ENCODE measurements around the gene GLRA1. TPM values are rescaled to one million over a fixed set of nuclear protein-coding genes. Genes with fewer than 3 reads are reported as not detected.

Gene GLRA1
- total RNA-seq, 4 donors from 2014 or later = not detected

DNA sequence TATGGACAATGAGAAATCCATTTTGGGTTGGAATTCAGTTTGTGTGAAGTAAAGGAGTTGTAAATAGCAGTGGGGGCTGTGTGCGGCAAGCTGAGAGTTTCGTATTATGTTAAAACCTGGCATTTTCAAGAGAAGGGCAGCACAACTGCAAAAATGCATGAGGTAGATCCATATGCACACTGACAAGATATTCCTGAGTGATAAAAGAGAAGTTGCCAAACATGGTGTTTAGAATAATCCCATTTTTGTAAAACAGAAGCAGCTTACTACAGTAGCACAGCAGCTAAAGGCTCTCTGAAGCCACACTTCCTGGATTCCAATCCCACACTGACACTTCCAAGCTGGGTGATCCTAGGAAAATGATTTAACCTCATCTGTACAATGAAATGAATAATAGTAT lies 11.2 kb downstream of the GLRA1 start:
- TF ChIP-seq POLR2AphosphoS5 (IDR thresholded peaks at IDR 0.05) (no peak), EP300 (IDR thresholded peaks at IDR 0.05) (no peak), POLR2A (IDR thresholded peaks at IDR 0.05; ENCODE audit: low read depth) (no peak)
- TF ChIP-seq, protein P1, sequence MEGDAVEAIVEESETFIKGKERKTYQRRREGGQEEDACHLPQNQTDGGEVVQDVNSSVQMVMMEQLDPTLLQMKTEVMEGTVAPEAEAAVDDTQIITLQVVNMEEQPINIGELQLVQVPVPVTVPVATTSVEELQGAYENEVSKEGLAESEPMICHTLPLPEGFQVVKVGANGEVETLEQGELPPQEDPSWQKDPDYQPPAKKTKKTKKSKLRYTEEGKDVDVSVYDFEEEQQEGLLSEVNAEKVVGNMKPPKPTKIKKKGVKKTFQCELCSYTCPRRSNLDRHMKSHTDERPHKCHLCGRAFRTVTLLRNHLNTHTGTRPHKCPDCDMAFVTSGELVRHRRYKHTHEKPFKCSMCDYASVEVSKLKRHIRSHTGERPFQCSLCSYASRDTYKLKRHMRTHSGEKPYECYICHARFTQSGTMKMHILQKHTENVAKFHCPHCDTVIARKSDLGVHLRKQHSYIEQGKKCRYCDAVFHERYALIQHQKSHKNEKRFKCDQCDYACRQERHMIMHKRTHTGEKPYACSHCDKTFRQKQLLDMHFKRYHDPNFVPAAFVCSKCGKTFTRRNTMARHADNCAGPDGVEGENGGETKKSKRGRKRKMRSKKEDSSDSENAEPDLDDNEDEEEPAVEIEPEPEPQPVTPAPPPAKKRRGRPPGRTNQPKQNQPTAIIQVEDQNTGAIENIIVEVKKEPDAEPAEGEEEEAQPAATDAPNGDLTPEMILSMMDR (IDR thresholded peaks at IDR 0.05) = no peak
- 100% methylated on average over 2 of the region's 2 CpGs for WGBS
- no peaks in the 10 kb centered on the region for H3K9me3 ChIP-seq

DNA sequence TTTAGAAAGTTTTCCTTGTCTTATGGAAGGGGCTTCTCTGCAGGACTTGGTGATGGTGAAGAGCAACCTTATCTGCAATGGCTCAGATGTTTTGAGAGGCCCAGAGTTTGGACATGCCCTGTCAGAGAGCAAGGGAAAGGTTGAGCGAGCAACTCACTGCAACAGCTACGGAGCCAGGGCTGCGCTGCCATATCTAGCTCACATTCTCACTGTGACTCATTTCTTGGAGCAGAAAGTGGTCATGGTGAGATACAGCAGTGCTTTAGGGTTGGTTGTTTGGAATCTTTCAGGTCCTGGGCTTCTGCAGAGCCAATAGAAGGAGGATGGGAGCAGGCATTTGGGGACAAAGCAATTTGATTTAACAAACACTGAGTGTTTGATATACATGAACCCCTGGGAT lies 12.3 kb downstream of the GLRA1 start:
- Histone ChIP-seq H3K4me1 (no peaks in the 10 kb centered on the region), H3K36me3 (no peaks in the 10 kb centered on the region), H3K27ac (replicated peaks in 1 of 4) (no peak overlapping the region), H3K9me3 (no peaks in the 10 kb centered on the region), H3K4me3 (no peak overlapping the region), H3K27me3 (no peaks in the 10 kb centered on the region)
- intact Hi-C loops (cut with DNase I) = no loop called here
- WGBS = 71% methylated on average over 3 of the region's 3 CpGs
- DNase-seq (ENCODE audit: extremely low spot score) = peak; percentile 14
- TF ChIP-seq, protein P1 (IDR thresholded peaks at IDR 0.05) = no peak
- TF ChIP-seq POLR2A (IDR thresholded peaks at IDR 0.05; ENCODE audit: low read depth) (no peak), EP300 (IDR thresholded peaks at IDR 0.05) (no peak), POLR2AphosphoS5 (IDR thresholded peaks at IDR 0.05) (no peak)

More for the DNA sequence above, 11.2 kb downstream of the GLRA1 start:
- peak; percentile 21 for DNase-seq (ENCODE audit: extremely low spot score)
- no peaks in the 10 kb centered on the region for H3K4me1 ChIP-seq
- no peak overlapping the region for H3K4me3 ChIP-seq
- no peaks in the 10 kb centered on the region for H3K27me3 ChIP-seq
- no peak overlapping the region for H3K27ac ChIP-seq (replicated peaks in 1 of 4)
- intact Hi-C loops (cut with DNase I) = no loop called here
- H3K36me3 ChIP-seq = no peaks in the 10 kb centered on the region

DNA sequence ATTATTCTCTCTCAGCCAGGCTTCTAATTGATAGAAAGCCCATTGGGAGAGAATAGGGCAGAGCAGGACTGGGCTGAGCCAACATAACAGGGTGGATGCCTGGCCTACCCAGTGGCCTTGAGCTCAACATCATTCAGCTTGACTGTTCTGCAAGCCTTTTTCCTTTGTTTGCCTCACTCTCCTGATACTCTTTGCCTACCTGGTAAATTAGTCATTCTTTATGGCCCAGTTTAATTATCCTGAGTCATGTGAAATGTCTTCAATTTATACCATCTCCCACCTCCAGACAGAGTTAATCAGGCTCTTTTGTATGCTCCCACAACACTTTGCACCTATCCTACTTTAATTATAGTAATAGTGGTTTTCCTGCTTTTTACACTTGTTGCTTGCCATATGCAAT lies 13.6 kb downstream of the GLRA1 start:
- H3K9me3 ChIP-seq = no peaks in the 10 kb centered on the region
- no peak overlapping the region for H3K4me3 ChIP-seq
- no peaks in the 10 kb centered on the region for H3K27me3 ChIP-seq
- TF ChIP-seq, protein P1 (IDR thresholded peaks at IDR 0.05) = no peak
- TF ChIP-seq POLR2AphosphoS5 (IDR thresholded peaks at IDR 0.05) (no peak), EP300 (IDR thresholded peaks at IDR 0.05) (no peak)
- no peaks in the 10 kb centered on the region for H3K4me1 ChIP-seq
- intact Hi-C loops (cut with DNase I) = no loop called here
- H3K36me3 ChIP-seq = no peaks in the 10 kb centered on the region
- DNase-seq (ENCODE audit: extremely low spot score) = peak; percentile 80
- no peak overlapping the region for H3K27ac ChIP-seq (replicated peaks in 1 of 4)

DNA sequence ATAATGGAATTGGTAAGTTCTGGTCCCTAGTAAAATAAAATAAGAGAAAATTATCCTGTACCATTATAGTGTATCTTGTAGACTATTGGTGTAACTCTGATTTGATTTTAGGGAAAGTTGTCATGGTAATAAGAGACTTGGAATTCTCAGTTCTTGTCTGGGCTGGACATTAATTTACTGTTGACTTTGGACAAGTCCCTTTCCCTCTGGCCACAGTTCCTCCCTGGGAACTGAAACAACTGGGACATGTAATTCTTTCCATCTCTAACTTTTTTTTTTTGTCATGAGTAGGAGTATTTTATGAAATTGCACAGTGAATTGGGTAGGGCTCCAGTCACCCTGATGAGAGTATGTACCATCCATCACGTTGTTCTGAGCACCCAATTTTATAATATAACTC lies 15.0 kb downstream of the GLRA1 start:
- intact Hi-C loops (cut with DNase I) = no loop called here
- TF ChIP-seq POLR2A (IDR thresholded peaks at IDR 0.05; ENCODE audit: low read depth) = no peak
- TF ChIP-seq, protein P1 (IDR thresholded peaks at IDR 0.05) = no peak
- TF ChIP-seq POLR2AphosphoS5 (IDR thresholded peaks at IDR 0.05) = no peak
- TF ChIP-seq EP300 (IDR thresholded peaks at IDR 0.05) = no peak
- Histone ChIP-seq H3K27me3 (no peaks in the 10 kb centered on the region), H3K27ac (replicated peaks in 1 of 4) (no peak overlapping the region), H3K4me1 (no peaks in the 10 kb centered on the region), H3K36me3 (no peaks in the 10 kb centered on the region), H3K9me3 (no peaks in the 10 kb centered on the region), H3K4me3 (no peak overlapping the region)
- WGBS = 62% methylated on average over 1 of the region's 1 CpG
- DNase-seq (ENCODE audit: extremely low spot score) = peak; percentile 26

DNA sequence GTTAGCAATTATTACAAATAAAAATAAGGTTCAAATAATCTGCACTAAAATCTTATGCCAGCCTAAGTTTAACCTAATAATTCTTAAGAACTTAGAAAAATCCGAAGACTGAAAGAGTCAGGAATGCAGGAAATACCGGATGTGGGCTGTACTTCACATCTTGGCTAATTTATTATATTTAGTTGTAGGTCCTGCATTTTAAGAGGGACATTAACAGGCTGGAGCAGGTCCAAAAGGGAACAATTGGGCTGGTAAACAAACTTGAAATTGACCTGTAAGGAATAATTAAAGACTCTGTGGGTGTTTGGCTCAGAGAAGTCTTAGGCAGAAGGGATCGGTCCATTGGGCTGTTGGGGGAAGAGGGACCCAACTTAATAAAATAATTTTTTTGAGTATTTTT lies 18.4 kb downstream of the GLRA1 start:
- intact Hi-C loops (cut with DNase I) = no loop called here
- Histone ChIP-seq H3K9me3 (no peaks in the 10 kb centered on the region), H3K27me3 (no peaks in the 10 kb centered on the region), H3K4me1 (peaks cover 0 to 6% (median 5%) of the 10 kb centered on the region in 4 donors), H3K27ac (replicated peaks in 1 of 4) (no peak overlapping the region), H3K36me3 (no peaks in the 10 kb centered on the region), H3K4me3 (no peak overlapping the region)
- WGBS = 57% methylated on average over 3 of the region's 3 CpGs
- TF ChIP-seq, protein P1 (IDR thresholded peaks at IDR 0.05) = no peak
- TF ChIP-seq POLR2A (IDR thresholded peaks at IDR 0.05; ENCODE audit: low read depth) = no peak
- no peak for TF ChIP-seq POLR2AphosphoS5 (IDR thresholded peaks at IDR 0.05)
- no peak for TF ChIP-seq EP300 (IDR thresholded peaks at IDR 0.05)
- DNase-seq (ENCODE audit: extremely low spot score) = peak; percentile 12

Data from esophagus muscularis mucosa (tissue), 4 donors.